Transverse colon (tissue), 4 donors: ENCODE measurements around the gene NT5E. TPM values are rescaled to one million over a fixed set of nuclear protein-coding genes. Genes with fewer than 3 reads are reported as not detected.

Experiments
- DNase-seq: peaks from one replicate; pipeline ENCODE4 v3.0.0-alpha.2; 2019
- H3K27ac ChIP-seq, 4 donors: fragments of 200-600 bp; sonication (generic); 2 replicates each; pipeline ENCODE4 v1.5.1; 2016 to 2018; ENCODE audit warnings: inconsistent platforms in 4 of 4
- H3K27me3 ChIP-seq: fragments of 200-600 bp; sonication (generic); 2 replicates; pipeline ENCODE4 v1.5.1; 2017; ENCODE audit warnings: inconsistent platforms
- H3K36me3 ChIP-seq, 4 donors: fragments of 200-600 bp; sonication (generic); 2 replicates each; pipeline ENCODE4 v1.5.1; 2017 to 2019; ENCODE audit warnings: inconsistent platforms in 4 of 4
- H3K4me1 ChIP-seq, 4 donors: fragments of 200-600 bp; sonication (generic); 2 replicates each; pipeline ENCODE4 v1.5.1; 2017 to 2020; ENCODE audit warnings: inconsistent platforms in 4 of 4
- H3K4me3 ChIP-seq, 4 donors: fragments of 200-600 bp; sonication (generic); 1 replicate in 1 of 4; 2 replicates in 3 of 4; pipeline versions ENCODE4 v1.5.1 to v1.6.1; 2017 to 2019; ENCODE audit warnings: inconsistent platforms in 4 of 4
- H3K9me3 ChIP-seq, 2 donors: fragments of 200-600 bp; sonication (generic); 2 replicates each; pipeline ENCODE4 v1.5.1; 2017 to 2019; ENCODE audit warnings: inconsistent platforms in 2 of 2
- CTCF ChIP-seq, 5 experiments: fragments of 200-600 bp in 3 of 5; fragments of 450-650 bp in 2 of 5; sonication (generic) in 3 of 5; IDR thresholded peaks; 1 replicate in 2 of 5; 2 replicates in 3 of 5; pipeline ENCODE4 v1.5.1; 2016 to 2017; ENCODE audit warnings: antibody characterized with exemption in 5 of 5, inconsistent platforms in 3 of 5, mild to moderate bottlenecking in 2 of 5, moderate library complexity in 1 of 5
- EP300 ChIP-seq: sonication (generic); formaldehyde crosslinking; IDR thresholded peaks from one replicate; pipeline ENCODE4 v1.6.1; 2017; ENCODE audit warnings: antibody characterized with exemption, low read depth
- POLR2A ChIP-seq: fragments of 450-650 bp; IDR thresholded peaks from one replicate; pipeline ENCODE4 v1.6.1; 2016; ENCODE audit warnings: antibody characterized with exemption, mild to moderate bottlenecking, moderate library complexity
- POLR2AphosphoS5 ChIP-seq, 3 donors: sonication (generic); formaldehyde crosslinking; IDR thresholded peaks; one replicate each; pipeline ENCODE4 v1.6.1; 2016; ENCODE audit warnings: antibody characterized with exemption in 3 of 3
- WGBS, 2 donors: methylation state at CpG; one replicate each; pipeline ENCODE4 v1.1.5; 2018; ENCODE audit warnings: low coverage in 1 of 2; 5-methylcytosine and 5-hydroxymethylcytosine counted together
- in situ Hi-C, 4 donors: fragments of 200-750 bp; cut with MboI; loops; one replicate each; pipeline versions ENCODE4 v1.15.0 to v1.15.1; 2017; ENCODE audit warnings: low sequenced_read_pairs in 3 of 4, low pct_ligation_motif_present in 1 of 4, low pct_unique_long_range_greater_than_20kb in 1 of 4
- intact Hi-C: fragments of 100-400 bp; cut with DNase I; formaldehyde crosslinking; loops from one replicate; pipeline ENCODE4 v1.15.1; 2023; ENCODE audit warnings: low total_unique reads
- total RNA-seq, 4 donors: library from RNA; depleted of rRNA; stranded (reverse); fragments of >200 nt; gene quantifications; one replicate each; pipeline ENCODE4 v1.1.0, GENCODE V29; 2016

Gene NT5E
- total RNA-seq, 4 donors from 2014 or later: 10.5 to 71.8 (median 31.5) TPM

GRCh38 chr6:85452441-85452881 is 2.6 kb downstream of the NT5E start:
- H3K9me3 ChIP-seq: no peaks in the 10 kb centered on the region
- no peaks in the 10 kb centered on the region for H3K36me3 ChIP-seq
- H3K27me3 ChIP-seq: peaks cover 14% of the 10 kb centered on the region
- TF ChIP-seq POLR2AphosphoS5 (IDR thresholded peaks at IDR 0.05) (no peak), POLR2A (no peak), EP300 (no peak), CTCF (IDR thresholded peaks at IDR 0.05) (no peak)
- H3K4me1 ChIP-seq: peaks cover 3 to 41% (median 30%) of the 10 kb centered on the region in 4 donors
- H3K4me3 ChIP-seq: peak overlapping the region in 1 of 4 donors; percentile 65
- WGBS, 2 donors: 30% methylated on average over 5 of the region's 5 CpGs; no CpG with 5 or more reads in 1 of the 2 donors
- H3K27ac ChIP-seq: peak overlapping the region; percentile 62 to 88 (median 86)
- in situ Hi-C loops (no loop called here), intact Hi-C loops (no loop called here)
- no peak for DNase-seq

DNA sequence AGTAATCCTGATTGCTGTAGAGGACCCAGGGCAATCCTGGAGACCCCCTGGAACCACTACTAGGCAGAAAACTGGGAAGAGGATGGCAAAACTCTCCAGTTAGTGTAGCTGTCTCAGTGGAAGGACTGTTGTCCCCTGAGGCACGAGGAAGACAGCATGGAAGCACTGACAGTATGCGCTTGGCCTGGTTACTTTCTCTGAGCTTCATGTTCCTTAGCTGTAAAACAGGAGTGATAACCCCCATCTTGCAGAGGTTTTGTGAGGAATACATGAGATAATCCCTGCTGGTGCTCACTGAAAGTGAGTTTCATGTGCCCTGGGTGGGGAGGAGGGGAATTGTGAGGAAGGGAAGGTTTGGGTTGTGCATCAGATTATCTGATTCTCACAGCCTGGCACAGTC is 3.2 kb downstream of the NT5E start:
- in situ Hi-C loops: no loop called here
- intact Hi-C loops: no loop called here
- Histone ChIP-seq H3K4me3 (no peak overlapping the region), H3K27me3 (peaks cover 14% of the 10 kb centered on the region), H3K9me3 (no peaks in the 10 kb centered on the region), H3K36me3 (no peaks in the 10 kb centered on the region), H3K27ac (peak overlapping the region; percentile 11 to 88 (median 75)), H3K4me1 (peaks cover 3 to 43% (median 30%) of the 10 kb centered on the region in 4 donors)
- no peak for DNase-seq
- 90 to 91% methylated on average over 2 of the region's 2 CpGs for WGBS, 2 donors
- TF ChIP-seq CTCF (IDR thresholded peaks at IDR 0.05) (no peak), EP300 (no peak)

DNA sequence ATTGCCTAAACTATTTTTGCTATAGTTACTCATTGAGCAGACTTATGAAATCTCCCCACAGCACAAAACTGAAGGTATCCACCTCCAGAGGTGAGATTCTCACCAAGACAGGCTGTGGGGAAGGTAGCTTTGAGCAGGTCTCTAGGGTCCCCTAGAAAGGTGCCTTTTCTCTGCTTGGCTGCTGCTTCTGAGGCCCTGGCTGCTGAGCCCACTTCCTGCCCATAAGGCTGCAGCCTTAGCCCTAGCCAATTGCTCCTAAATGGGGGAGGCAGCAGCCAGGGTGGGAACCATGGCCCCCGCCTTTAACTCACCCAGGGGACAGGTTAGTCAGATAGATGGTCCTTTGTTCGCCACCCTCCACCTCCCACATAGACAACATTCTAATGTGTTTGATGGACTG is 3.6 kb downstream of the NT5E start:
- no peaks in the 10 kb centered on the region for H3K36me3 ChIP-seq
- no peak for DNase-seq
- no peak overlapping the region for H3K4me3 ChIP-seq
- in situ Hi-C loops (no loop called here), intact Hi-C loops (no loop called here)
- H3K9me3 ChIP-seq: no peaks in the 10 kb centered on the region
- peak overlapping the region in 1 of 4 donors; percentile 11 for H3K27ac ChIP-seq
- H3K27me3 ChIP-seq: peaks cover 14% of the 10 kb centered on the region
- peaks cover 3 to 46% (median 31%) of the 10 kb centered on the region in 4 donors for H3K4me1 ChIP-seq
- no peak for TF ChIP-seq POLR2A
- TF ChIP-seq POLR2AphosphoS5 (IDR thresholded peaks at IDR 0.05): no peak
- TF ChIP-seq EP300: no peak
- no peak for TF ChIP-seq CTCF (IDR thresholded peaks at IDR 0.05)
- 91 to 95% methylated on average over 2 of the region's 2 CpGs for WGBS, 2 donors

GRCh38 chr6:85455471-85456026 is 5.7 kb downstream of the NT5E start:
- H3K27me3 ChIP-seq: no peaks in the 10 kb centered on the region
- in situ Hi-C loops: no loop called here
- no peaks in the 10 kb centered on the region for H3K36me3 ChIP-seq
- H3K27ac ChIP-seq: no peak overlapping the region
- peaks cover 9 to 54% (median 33%) of the 10 kb centered on the region in 4 donors for H3K4me1 ChIP-seq
- TF ChIP-seq POLR2A: no peak
- TF ChIP-seq POLR2AphosphoS5 (IDR thresholded peaks at IDR 0.05): no peak
- TF ChIP-seq CTCF (IDR thresholded peaks at IDR 0.05): no peak
- TF ChIP-seq EP300: no peak
- 90% methylated on average over 3 of the region's 3 CpGs; no CpG with 5 or more reads in 1 of the 2 donors for WGBS, 2 donors
- H3K4me3 ChIP-seq: no peak overlapping the region
- no peaks in the 10 kb centered on the region for H3K9me3 ChIP-seq
- intact Hi-C loops: no loop called here
- no peak for DNase-seq
